Panc1 (cell line): ENCODE data around the gene MAGEA9B. TPM values are rescaled to one million over a fixed set of nuclear protein-coding genes. Genes with fewer than 3 reads are reported as not detected.

ENCODE experiments used
- ATAC-seq: fragments of 200-7000 bp; cut with Tn5 transposase; 2 replicates; pipeline ENCODE4 v1.9.1; 2020; ENCODE audit warnings: mild to moderate bottlenecking, moderate library complexity
- BruUV-seq: library from RNA; stranded (reverse); fragments of 400-500 nt; replicated peaks from 2 replicates; lab custom pipeline; 2021; lab: Mats Ljungman, UMichigan
- CTCF ChIA-PET: fragments of 300-600 bp; sonication (Branson Sonifier 250); formaldehyde crosslinking; loops from one replicate; lab custom pipeline; 2022; ENCODE audit warnings: antibody characterized with exemption; lab: Charles Lee
- POLR2A ChIA-PET: fragments of 300-600 bp; sonication (Branson Sonifier 250); formaldehyde crosslinking; loops from one replicate; lab custom pipeline; 2022; ENCODE audit warnings: antibody characterized with exemption; lab: Charles Lee
- DNase-seq: peaks from one replicate; pipeline ENCODE4 v3.0.0-alpha.2; 2010; ENCODE audit warnings: low read depth, low spot score
- H3K27ac ChIP-seq: 2 replicates; pipeline ENCODE4 v1.5.1; 2011; ENCODE audit warnings: mild to moderate bottlenecking, low read length, inconsistent platforms
- H3K27me3 ChIP-seq: fragments of 200-500 bp; sonication (Bioruptor generic); 2 replicates; pipeline ENCODE4 v1.6.0; 2014; ENCODE audit warnings: low read length, inconsistent platforms; ENCODE audit not compliant: control insufficient read depth, insufficient read depth
- H3K36me3 ChIP-seq: fragments of 200-500 bp; sonication (Bioruptor generic); 2 replicates; pipeline ENCODE4 v1.5.1; 2014; ENCODE audit warnings: inconsistent platforms, mild to moderate bottlenecking, low read length, moderate library complexity; ENCODE audit not compliant: control insufficient read depth, insufficient read depth
- H3K4me1 ChIP-seq: 2 replicates; pipeline ENCODE4 v1.5.1; 2011; ENCODE audit warnings: inconsistent platforms, mild to moderate bottlenecking, low read length, moderate library complexity; ENCODE audit not compliant: control insufficient read depth, insufficient read depth
- H3K4me3 ChIP-seq, 2 experiments: 2 replicates each; pipeline ENCODE4 v1.5.1; 2011 to 2012; ENCODE audit warnings: low read depth in 2 of 2, low read length in 2 of 2, mild to moderate bottlenecking in 2 of 2, inconsistent platforms in 1 of 2, moderate library complexity in 1 of 2
- H3K9me3 ChIP-seq: fragments of 200-500 bp; sonication (Bioruptor generic); 2 replicates; pipeline ENCODE4 v1.5.1; 2014; ENCODE audit warnings: low read depth, mild to moderate bottlenecking, inconsistent platforms, low read length, moderate library complexity; ENCODE audit not compliant: control insufficient read depth, insufficient read depth
- POLR2AphosphoS5 ChIP-seq: IDR thresholded peaks from 2 replicates; pipeline ENCODE4 v1.6.1; 2012; ENCODE audit warnings: mild to moderate bottlenecking, low read depth, low read length, moderate library complexity
- SIN3A ChIP-seq: IDR thresholded peaks from 2 replicates; pipeline ENCODE4 v1.6.1; 2012; ENCODE audit warnings: low read depth, mild to moderate bottlenecking, low read length, moderate library complexity, borderline replicate concordance; ENCODE audit not compliant: insufficient read depth
- TCF7L2 ChIP-seq: IDR thresholded peaks from 2 replicates; pipeline ENCODE4 v1.6.1; 2011; ENCODE audit warnings: mild to moderate bottlenecking, low read depth, low read length, inconsistent platforms
- in situ Hi-C: cut with HindIII; loops from 2 replicates; pipeline ENCODE4 v1.10.0; 2016; ENCODE audit warnings: low sequenced_read_pairs, low pct_unique_long_range_greater_than_20kb
- intact Hi-C: fragments of 100-400 bp; cut with micrococcal nuclease; formaldehyde crosslinking; loops from one replicate; pipeline ENCODE4 v1.10.0; 2022; ENCODE audit not compliant: unreplicated experiment
- total RNA-seq: library from RNA; stranded (reverse); gene quantifications from one replicate; pipeline ENCODE4 v1.2.1, GENCODE V29; 2021; ENCODE audit not compliant: unreplicated experiment
- TF ChIP-seq, protein P1 (sequence below), 2 experiments: IDR thresholded peaks; 2 replicates each; pipeline ENCODE4 v1.6.1; 2011 to 2012; ENCODE audit warnings: low read depth in 2 of 2, control low read depth in 1 of 2, low read length in 1 of 2, mild to moderate bottlenecking in 1 of 2, moderate library complexity in 1 of 2; ENCODE audit not compliant: insufficient read depth in 1 of 2
- TF ChIP-seq, protein P2 (sequence below): fragments of 450-650 bp; IDR thresholded peaks from 2 replicates; pipeline ENCODE4 v1.5.1; 2017; ENCODE audit warnings: mild to moderate bottlenecking

MAGEA9B gene
- total RNA-seq, 1 experiment from 2014 or later: not detected

DNA sequence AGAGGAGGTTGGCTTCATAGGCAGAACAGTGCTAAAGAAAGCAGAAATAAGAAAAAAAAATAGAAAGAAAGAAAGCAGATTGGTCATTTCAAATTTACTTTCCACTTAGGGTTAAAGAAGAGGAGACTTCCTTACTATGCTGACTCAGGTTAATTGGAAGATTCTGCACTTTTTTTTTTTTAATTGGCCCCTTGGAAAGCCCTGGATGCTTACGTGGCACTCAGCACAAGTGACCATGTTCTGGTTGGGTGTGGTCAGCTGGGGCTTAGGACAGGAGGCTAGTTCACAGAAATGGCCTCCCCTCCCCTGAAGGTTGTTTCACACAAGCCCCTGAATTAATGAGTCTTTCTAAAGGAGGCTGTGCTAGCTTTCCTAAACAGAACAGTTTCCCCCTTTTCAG is 14.5 kb downstream of the MAGEA9B start:
- no peak overlapping the region for H3K4me3 ChIP-seq
- in situ Hi-C loops (no loop called here), intact Hi-C loops (no loop called here)
- no peaks in the 10 kb centered on the region for H3K36me3 ChIP-seq
- ChIA-PET POLR2A (no interaction called here), CTCF (no interaction called here)
- no TSS peak for BruUV-seq
- TF ChIP-seq TCF7L2: no peak
- no peak for TF ChIP-seq POLR2AphosphoS5
- TF ChIP-seq, protein P1, sequence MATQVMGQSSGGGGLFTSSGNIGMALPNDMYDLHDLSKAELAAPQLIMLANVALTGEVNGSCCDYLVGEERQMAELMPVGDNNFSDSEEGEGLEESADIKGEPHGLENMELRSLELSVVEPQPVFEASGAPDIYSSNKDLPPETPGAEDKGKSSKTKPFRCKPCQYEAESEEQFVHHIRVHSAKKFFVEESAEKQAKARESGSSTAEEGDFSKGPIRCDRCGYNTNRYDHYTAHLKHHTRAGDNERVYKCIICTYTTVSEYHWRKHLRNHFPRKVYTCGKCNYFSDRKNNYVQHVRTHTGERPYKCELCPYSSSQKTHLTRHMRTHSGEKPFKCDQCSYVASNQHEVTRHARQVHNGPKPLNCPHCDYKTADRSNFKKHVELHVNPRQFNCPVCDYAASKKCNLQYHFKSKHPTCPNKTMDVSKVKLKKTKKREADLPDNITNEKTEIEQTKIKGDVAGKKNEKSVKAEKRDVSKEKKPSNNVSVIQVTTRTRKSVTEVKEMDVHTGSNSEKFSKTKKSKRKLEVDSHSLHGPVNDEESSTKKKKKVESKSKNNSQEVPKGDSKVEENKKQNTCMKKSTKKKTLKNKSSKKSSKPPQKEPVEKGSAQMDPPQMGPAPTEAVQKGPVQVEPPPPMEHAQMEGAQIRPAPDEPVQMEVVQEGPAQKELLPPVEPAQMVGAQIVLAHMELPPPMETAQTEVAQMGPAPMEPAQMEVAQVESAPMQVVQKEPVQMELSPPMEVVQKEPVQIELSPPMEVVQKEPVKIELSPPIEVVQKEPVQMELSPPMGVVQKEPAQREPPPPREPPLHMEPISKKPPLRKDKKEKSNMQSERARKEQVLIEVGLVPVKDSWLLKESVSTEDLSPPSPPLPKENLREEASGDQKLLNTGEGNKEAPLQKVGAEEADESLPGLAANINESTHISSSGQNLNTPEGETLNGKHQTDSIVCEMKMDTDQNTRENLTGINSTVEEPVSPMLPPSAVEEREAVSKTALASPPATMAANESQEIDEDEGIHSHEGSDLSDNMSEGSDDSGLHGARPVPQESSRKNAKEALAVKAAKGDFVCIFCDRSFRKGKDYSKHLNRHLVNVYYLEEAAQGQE (IDR thresholded peaks at IDR 0.05; ENCODE audit: insufficient read depth in 1 of 2, low read depth in 2 of 2, low read length in 1 of 2): no peak
- TF ChIP-seq SIN3A: no peak
- TF ChIP-seq, protein P2, sequence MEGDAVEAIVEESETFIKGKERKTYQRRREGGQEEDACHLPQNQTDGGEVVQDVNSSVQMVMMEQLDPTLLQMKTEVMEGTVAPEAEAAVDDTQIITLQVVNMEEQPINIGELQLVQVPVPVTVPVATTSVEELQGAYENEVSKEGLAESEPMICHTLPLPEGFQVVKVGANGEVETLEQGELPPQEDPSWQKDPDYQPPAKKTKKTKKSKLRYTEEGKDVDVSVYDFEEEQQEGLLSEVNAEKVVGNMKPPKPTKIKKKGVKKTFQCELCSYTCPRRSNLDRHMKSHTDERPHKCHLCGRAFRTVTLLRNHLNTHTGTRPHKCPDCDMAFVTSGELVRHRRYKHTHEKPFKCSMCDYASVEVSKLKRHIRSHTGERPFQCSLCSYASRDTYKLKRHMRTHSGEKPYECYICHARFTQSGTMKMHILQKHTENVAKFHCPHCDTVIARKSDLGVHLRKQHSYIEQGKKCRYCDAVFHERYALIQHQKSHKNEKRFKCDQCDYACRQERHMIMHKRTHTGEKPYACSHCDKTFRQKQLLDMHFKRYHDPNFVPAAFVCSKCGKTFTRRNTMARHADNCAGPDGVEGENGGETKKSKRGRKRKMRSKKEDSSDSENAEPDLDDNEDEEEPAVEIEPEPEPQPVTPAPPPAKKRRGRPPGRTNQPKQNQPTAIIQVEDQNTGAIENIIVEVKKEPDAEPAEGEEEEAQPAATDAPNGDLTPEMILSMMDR: no peak
- ATAC-seq: no peak
- H3K27ac ChIP-seq: no peak overlapping the region
- no peaks in the 10 kb centered on the region; the same call in 1 of the 2 replicates for H3K27me3 ChIP-seq
- DNase-seq: no peak
- H3K4me1 ChIP-seq: no peaks in the 10 kb centered on the region
- H3K9me3 ChIP-seq: no peaks in the 10 kb centered on the region

DNA sequence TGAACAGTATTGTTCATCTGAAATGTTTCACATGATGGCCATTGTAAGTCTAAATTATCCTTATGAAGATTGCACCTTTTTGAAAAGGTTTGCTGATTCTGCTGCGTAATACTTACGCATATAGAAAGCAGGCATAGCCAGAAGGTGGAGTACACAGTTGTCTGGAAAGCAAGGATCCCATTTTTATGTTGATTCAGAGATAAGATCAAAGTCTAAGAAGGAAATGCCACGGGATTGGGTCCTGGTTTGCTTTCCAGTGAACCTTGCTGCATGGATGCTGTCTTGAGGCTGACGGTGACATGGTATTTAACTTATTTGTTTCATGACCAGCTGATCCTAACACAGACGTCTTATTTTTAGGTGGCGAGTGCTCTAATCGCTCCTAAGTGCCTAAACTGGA is 15.5 kb downstream of the MAGEA9B start:
- H3K36me3 ChIP-seq: no peaks in the 10 kb centered on the region
- BruUV-seq: no TSS peak
- no peaks in the 10 kb centered on the region for H3K9me3 ChIP-seq
- TF ChIP-seq SIN3A: no peak
- no peak for TF ChIP-seq POLR2AphosphoS5
- TF ChIP-seq TCF7L2: no peak
- TF ChIP-seq, protein P1 (IDR thresholded peaks at IDR 0.05; ENCODE audit: insufficient read depth in 1 of 2, low read depth in 2 of 2, low read length in 1 of 2): no peak
- TF ChIP-seq, protein P2: no peak
- H3K27ac ChIP-seq: no peak overlapping the region
- POLR2A ChIA-PET: no interaction called here
- in situ Hi-C loops (no loop called here), intact Hi-C loops (no loop called here)
- DNase-seq: no peak
- no peaks in the 10 kb centered on the region for H3K4me1 ChIP-seq
- H3K27me3 ChIP-seq: no peaks in the 10 kb centered on the region; the same call in 1 of the 2 replicates
- CTCF ChIA-PET: no interaction called here
- H3K4me3 ChIP-seq: no peak overlapping the region
- ATAC-seq: no peak
